HG03280 (cell line): ENCODE measurements around the gene CASP5.

Experiments used
- ATAC-seq: cut with Tn5 transposase; IDR thresholded peaks from one replicate; pipeline ENCODE4 v1.9.1; 2021; ENCODE audit warnings: mild to moderate bottlenecking, moderate library complexity; ENCODE audit not compliant: unreplicated experiment

CASP5 gene

GRCh38 chr11:104968355-104968855, 54.6 kb downstream of the CASP5 start, which contains the start of gene CASP4:
Gene CASP4, minus strand, starts transcription at chr11:104968574. Its CDS starts 49 bp downstream, at chr11:104968525.
- peak; percentile 87 for ATAC-seq

GRCh38 chr11:104967534-104968354, 55.2 kb downstream of the CASP5 start:
- peak; percentile 32 for ATAC-seq

GRCh38 chr11:104965735-104966134, 57.2 kb downstream of the CASP5 start:
- no peak for ATAC-seq

GRCh38 chr11:104964247-104964646, 58.7 kb downstream of the CASP5 start:
- no peak for ATAC-seq

GRCh38 chr11:104962852-104963251, 60.1 kb downstream of the CASP5 start:
- no peak for ATAC-seq

- ATAC-seq, result no peak
Observed at GRCh38 chr11:104957280-104957679, 65.7 kb downstream of the CASP5 start.

GRCh38 chr11:104956528-104956927, 66.4 kb downstream of the CASP5 start:
- no peak for ATAC-seq

- ATAC-seq, result peak; percentile 91
Observed at GRCh38 chr11:104946907-104947306, 76.1 kb downstream of the CASP5 start.
